K562 (cell line): ENCODE results near the gene CHN2. TPM values are rescaled to one million over a fixed set of nuclear protein-coding genes. Genes with fewer than 3 reads are reported as not detected.

Experiments
- ATAC-seq: fragments of 200-7000 bp; cut with Tn5 transposase; 3 replicates; pipeline ENCODE4 v1.9.1; 2020; ENCODE audit warnings: moderate library complexity
- BruUV-seq: library from RNA; stranded (reverse); fragments of 400-500 nt; replicated peaks from 2 replicates; lab custom pipeline; 2021; lab: Mats Ljungman, UMichigan
- CTCF ChIA-PET: fragments of 300-600 bp; formaldehyde crosslinking; extraction: SDS; loops from one replicate; lab custom pipeline; 2021; ENCODE audit warnings: low intra/inter-chr PET ratio; lab: Yijun Ruan, JAX
- POLR2A ChIA-PET: fragments of 300-600, 350-650 bp; sonication (Branson Sonifier 250); formaldehyde crosslinking; extraction: SDS; loops from one replicate; lab custom pipeline; 2021; ENCODE audit warnings: antibody characterized with exemption, inconsistent platforms; lab: Yijun Ruan, JAX
- DNase-seq, 4 experiments: peaks; one replicate each; pipeline versions ENCODE4 v3.0.0 to v3.0.0-alpha.2; 2011 to 2018; ENCODE audit warnings: low spot score in 3 of 4, mixed read lengths in 3 of 4; ENCODE audit errors: extremely low read depth in 1 of 4
- FAIRE-seq: peaks from 2 replicates; lab custom pipeline; 2011; peaks lifted over from hg19 to GRCh38; lab: Jason Lieb, UNC
- H2AFZ ChIP-seq: 2 replicates; pipeline ENCODE4 v1.6.0; 2011; ENCODE audit warnings: low read depth, low read length, control low read depth, inconsistent platforms
- H3K27ac ChIP-seq: fragments of 200-600 bp; 3 replicates; pipeline ENCODE4 v1.8.0; 2011; ENCODE audit warnings: low read depth, mild to moderate bottlenecking, control low read depth, inconsistent platforms, low read length, moderate library complexity, mixed read lengths; ENCODE audit errors: extremely low read depth
- H3K27me3 ChIP-seq, 2 experiments: fragments of 300-600 bp in 1 of 2; 2 replicates in 1 of 2; 3 replicates in 1 of 2; pipeline versions ENCODE4 v1.6.0 to v1.8.0; 2011; ENCODE audit warnings: inconsistent platforms in 2 of 2, low read length in 2 of 2, mild to moderate bottlenecking in 1 of 2, mixed read lengths in 1 of 2, moderate library complexity in 1 of 2; ENCODE audit not compliant: control insufficient read depth in 2 of 2, insufficient read depth in 2 of 2
- H3K36me3 ChIP-seq: fragments of 300-600 bp; 3 replicates; pipeline ENCODE4 v1.8.0; 2011; ENCODE audit warnings: mild to moderate bottlenecking, low read length, inconsistent platforms; ENCODE audit not compliant: control insufficient read depth, insufficient read depth
- H3K4me1 ChIP-seq, 2 experiments: fragments of 200-600 bp in 1 of 2; replicated peaks in 1 of 2; 2 replicates in 1 of 2; 3 replicates in 1 of 2; pipeline versions ENCODE4 v1.5.1 to v1.8.0; 2011; ENCODE audit warnings: inconsistent platforms in 2 of 2, low read length in 2 of 2, mild to moderate bottlenecking in 1 of 2, mixed read lengths in 1 of 2, moderate library complexity in 1 of 2; ENCODE audit not compliant: control insufficient read depth in 2 of 2, insufficient read depth in 2 of 2
- H3K4me2 ChIP-seq: 2 replicates; pipeline ENCODE4 v1.6.1; 2011; ENCODE audit warnings: low read length, control low read depth, inconsistent platforms, mixed read lengths; ENCODE audit not compliant: insufficient read depth
- H3K4me3 ChIP-seq: fragments of 200-600 bp; sonication (generic), shearing (Covaris generic); 2 replicates; pipeline ENCODE4 v1.5.1; 2016; ENCODE audit warnings: control low read depth, inconsistent platforms
- H3K79me2 ChIP-seq: fragments of 200-600 bp; 3 replicates; pipeline ENCODE4 v1.8.0; 2011; ENCODE audit warnings: low read length, inconsistent platforms; ENCODE audit not compliant: control insufficient read depth, insufficient read depth
- H3K9ac ChIP-seq, 2 experiments: 2 replicates each; pipeline versions ENCODE4 v1.6.0 to v1.6.1; 2011; ENCODE audit warnings: low read depth in 2 of 2, low read length in 2 of 2, control low read depth in 1 of 2, inconsistent platforms in 1 of 2, mild to moderate bottlenecking in 1 of 2, mixed read lengths in 1 of 2; ENCODE audit not compliant: insufficient read depth in 1 of 2
- H3K9me1 ChIP-seq: one replicate; pipeline ENCODE4 v1.6.0; 2011; ENCODE audit warnings: inconsistent platforms, mild to moderate bottlenecking, low read length, moderate library complexity; ENCODE audit not compliant: control insufficient read depth, insufficient read depth
- H3K9me3 ChIP-seq: replicated peaks from 2 replicates; pipeline ENCODE4 v1.5.1; 2011; ENCODE audit warnings: low read depth, low read length, inconsistent platforms; ENCODE audit not compliant: control insufficient read depth, insufficient read depth
- H4K20me1 ChIP-seq: replicated peaks from 2 replicates; pipeline ENCODE4 v1.6.1; 2011; ENCODE audit warnings: low read length, inconsistent platforms, mixed read lengths; ENCODE audit not compliant: control insufficient read depth, insufficient read depth
- BRD4 ChIP-seq: fragments of 200-600 bp; sonication (generic); IDR thresholded peaks from 2 replicates; pipeline ENCODE4 v1.6.1; 2017; ENCODE audit warnings: inconsistent platforms
- CAMTA2 ChIP-seq: fragments of 250-450 bp; sonication (Bioruptor Pico); conservative IDR thresholded peaks from 2 replicates; pipeline ENCODE4 v1.5.1; 2022
- EHMT2 ChIP-seq: fragments of 450-650 bp; IDR thresholded peaks from 2 replicates; pipeline ENCODE4 v1.6.1; 2018; ENCODE audit warnings: antibody characterized with exemption
- ILF3 ChIP-seq: fragments of 450-650 bp; IDR thresholded peaks from 2 replicates; pipeline ENCODE4 v1.6.1; 2018; ENCODE audit warnings: antibody characterized with exemption, mild to moderate bottlenecking, moderate library complexity, borderline replicate concordance
- LCOR ChIP-seq: sonication (generic); formaldehyde crosslinking; IDR thresholded peaks from 2 replicates; pipeline ENCODE4 v1.8.0; 2022; ENCODE audit warnings: mild to moderate bottlenecking, missing genetic modification reagents
- MAFF ChIP-seq: IDR thresholded peaks from 2 replicates; pipeline ENCODE4 v1.6.1; 2012; ENCODE audit warnings: low read length, improper control_type of control experiment
- NEUROD1 ChIP-seq: fragments of 150-350 bp; IDR thresholded peaks from 2 replicates; pipeline ENCODE4 v1.6.1; 2014; ENCODE audit warnings: borderline replicate concordance, low read length, low read depth; ENCODE audit not compliant: partially characterized antibody
- POLR2G ChIP-seq: fragments of 200-400 bp; formaldehyde crosslinking; IDR thresholded peaks from 2 replicates; pipeline ENCODE4 v1.6.1; 2017; ENCODE audit warnings: low read depth, mild to moderate bottlenecking, antibody characterized with exemption, low read length, moderate library complexity
- PURB ChIP-seq: sonication (generic); formaldehyde crosslinking; IDR thresholded peaks from 2 replicates; pipeline ENCODE4 v1.9.0; 2021; ENCODE audit warnings: low read depth, mild to moderate bottlenecking, missing genetic modification reagents
- TOE1 ChIP-seq, 2 experiments: fragments of 450-650 bp in 1 of 2; sonication (generic) in 1 of 2; formaldehyde crosslinking in 1 of 2; IDR thresholded peaks; 2 replicates each; pipeline versions ENCODE4 v1.7.1 to v1.8.0; 2016 to 2022; ENCODE audit warnings: borderline replicate concordance in 2 of 2, mild to moderate bottlenecking in 2 of 2, antibody characterized with exemption in 1 of 2, inconsistent platforms in 1 of 2, low read depth in 1 of 2, missing genetic modification reagents in 1 of 2, moderate library complexity in 1 of 2
- ZNF507 ChIP-seq: conservative IDR thresholded peaks from 2 replicates; pipeline ENCODE4 v1.6.1; 2017; ENCODE audit warnings: missing genetic modification characterization, missing compliant biosample characterization
- WGBS: fragments of 100-300 bp; shearing (Covaris generic); methylation state at CpG from one replicate; pipeline ENCODE4 v1.1.6; 2016; ENCODE audit warnings: low coverage, mixed read lengths; ENCODE audit not compliant: insufficient coverage; ENCODE audit errors: missing lambda C conversion rate; 5-methylcytosine and 5-hydroxymethylcytosine counted together
- in situ Hi-C: fragments of 300-500 bp; cut with MboI; formaldehyde crosslinking; loops from 4 replicates; pipeline ENCODE4 v1.15.0; 2018; ENCODE audit warnings: inconsistent platforms, mixed read lengths
- intact Hi-C: fragments of 100-400 bp; cut with micrococcal nuclease; formaldehyde crosslinking; loops from 2 replicates; pipeline ENCODE4 v1.14.2; 2022
- polyA plus RNA-seq, 8 experiments: library from polyadenylated mRNA; depleted of rRNA in 4 of 8; stranded (reverse) in 5 of 8; unstranded in 3 of 8; fragments of >200 nt; fragmentation: Nextera tagmentation in 2 of 8; fragmentation: Illumina TruSeq in 1 of 8; extraction: Ambion mirVana in 2 of 8; extraction: Trizol in 1 of 8; gene quantifications; 2 replicates each; pipeline versions ENCODE4 v1.2.1 to v1.2.3, GENCODE V29; 2011 to 2014; ENCODE audit warnings: inconsistent platforms in 1 of 8, missing spikeins in 1 of 8
- total RNA-seq, 7 experiments: library from RNA; depleted of rRNA in 6 of 7; stranded (reverse); fragments of >200 nt in 6 of 7; fragmentation: Illumina TruSeq in 2 of 7; extraction: Trizol in 2 of 7; gene quantifications; 2 replicates each; pipeline versions ENCODE4 v1.2.1 to v1.2.3, GENCODE V29; 2011 to 2021; ENCODE audit warnings: low replicate concordance in 1 of 7
- TF ChIP-seq, protein P1 (sequence below): sonication (generic); formaldehyde crosslinking; IDR thresholded peaks from 2 replicates; pipeline ENCODE4 v1.4.0; 2020; ENCODE audit warnings: mild to moderate bottlenecking, missing genetic modification reagents
- TF ChIP-seq, protein P2 (sequence below): fragments of 250-450 bp; sonication (Bioruptor Pico); IDR thresholded peaks from 2 replicates; pipeline ENCODE4 v1.4.0; 2020; ENCODE audit warnings: borderline replicate concordance

Gene CHN2
- total and polyA plus RNA-seq, 9 of the 15 experiments (the other 6 are each of a cell fraction or from before 2014, with no cell fraction given), result 0.12 to 2.1 (median 0.31) TPM; not detected in 1

DNA sequence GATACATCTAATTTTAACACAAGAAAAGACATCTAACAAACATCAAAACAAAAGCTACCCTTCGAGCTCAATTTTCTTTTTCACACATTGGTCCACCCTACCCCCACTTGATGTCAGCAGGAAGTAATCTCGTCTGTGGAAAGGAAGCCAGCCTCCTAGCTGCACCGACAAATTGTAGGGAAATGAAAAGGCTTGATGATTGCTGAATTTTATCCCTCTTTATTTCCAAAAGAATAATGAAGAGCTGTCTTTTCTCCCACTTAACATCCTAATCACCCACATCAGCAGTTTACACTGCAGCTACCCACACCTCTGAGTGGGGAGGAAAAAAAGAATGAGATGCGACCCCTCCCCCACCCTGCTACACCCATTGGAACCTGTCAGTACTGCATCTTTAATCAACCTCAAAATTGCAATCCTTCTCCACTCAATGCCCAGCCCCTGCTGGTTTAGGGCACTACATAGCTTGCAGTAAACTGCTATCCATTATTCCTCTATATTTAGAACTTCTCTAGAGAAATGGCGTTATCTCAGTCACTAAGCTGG lies 37.6 kb upstream of the CHN2 start:
- no peaks in the 10 kb centered on the region for H3K79me2 ChIP-seq
- H3K4me2 ChIP-seq, result no peak overlapping the region
- ATAC-seq (no peak), DNase-seq (no peak), FAIRE-seq (no peak)
- TF ChIP-seq ZNF507 (tag) (no peak), CAMTA2 (CRISPR knock-in tag) (no peak), NEUROD1 (no peak), MAFF (no peak), ILF3 (no peak), LCOR (CRISPR knock-in tag) (no peak), TOE1 (IDR thresholded peaks at IDR 0.05; ENCODE audit: borderline replicate concordance) (no peak), TOE1 (CRISPR knock-in tag; IDR thresholded peaks at IDR 0.05; ENCODE audit: borderline replicate concordance, low read depth) (no peak), BRD4 (no peak), EHMT2 (no peak), POLR2G (no peak), PURB (CRISPR knock-in tag) (no peak)
- TF ChIP-seq, protein P1, sequence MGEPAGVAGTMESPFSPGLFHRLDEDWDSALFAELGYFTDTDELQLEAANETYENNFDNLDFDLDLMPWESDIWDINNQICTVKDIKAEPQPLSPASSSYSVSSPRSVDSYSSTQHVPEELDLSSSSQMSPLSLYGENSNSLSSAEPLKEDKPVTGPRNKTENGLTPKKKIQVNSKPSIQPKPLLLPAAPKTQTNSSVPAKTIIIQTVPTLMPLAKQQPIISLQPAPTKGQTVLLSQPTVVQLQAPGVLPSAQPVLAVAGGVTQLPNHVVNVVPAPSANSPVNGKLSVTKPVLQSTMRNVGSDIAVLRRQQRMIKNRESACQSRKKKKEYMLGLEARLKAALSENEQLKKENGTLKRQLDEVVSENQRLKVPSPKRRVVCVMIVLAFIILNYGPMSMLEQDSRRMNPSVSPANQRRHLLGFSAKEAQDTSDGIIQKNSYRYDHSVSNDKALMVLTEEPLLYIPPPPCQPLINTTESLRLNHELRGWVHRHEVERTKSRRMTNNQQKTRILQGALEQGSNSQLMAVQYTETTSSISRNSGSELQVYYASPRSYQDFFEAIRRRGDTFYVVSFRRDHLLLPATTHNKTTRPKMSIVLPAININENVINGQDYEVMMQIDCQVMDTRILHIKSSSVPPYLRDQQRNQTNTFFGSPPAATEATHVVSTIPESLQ (CRISPR knock-in tag), result no peak
- TF ChIP-seq, protein P2, sequence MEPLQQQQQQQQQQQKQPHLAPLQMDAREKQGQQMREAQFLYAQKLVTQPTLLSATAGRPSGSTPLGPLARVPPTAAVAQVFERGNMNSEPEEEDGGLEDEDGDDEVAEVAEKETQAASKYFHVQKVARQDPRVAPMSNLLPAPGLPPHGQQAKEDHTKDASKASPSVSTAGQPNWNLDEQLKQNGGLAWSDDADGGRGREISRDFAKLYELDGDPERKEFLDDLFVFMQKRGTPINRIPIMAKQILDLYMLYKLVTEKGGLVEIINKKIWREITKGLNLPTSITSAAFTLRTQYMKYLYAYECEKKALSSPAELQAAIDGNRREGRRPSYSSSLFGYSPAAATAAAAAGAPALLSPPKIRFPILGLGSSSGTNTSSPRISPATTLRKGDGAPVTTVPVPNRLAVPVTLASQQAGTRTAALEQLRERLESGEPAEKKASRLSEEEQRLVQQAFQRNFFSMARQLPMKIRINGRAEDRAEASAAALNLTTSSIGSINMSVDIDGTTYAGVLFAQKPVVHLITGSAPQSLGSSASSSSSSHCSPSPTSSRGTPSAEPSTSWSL (CRISPR knock-in tag), result no peak
- ChIA-PET CTCF (no interaction called here), POLR2A (interaction anchor here (1.5 kb wide), 1 partner anchor 9 kb away, joined by 4 read pairs; no protein-coding TSS in a partner anchor)
- WGBS, result 0% methylated on average over 5 of the region's 5 CpGs
- no peak overlapping the region for H2AFZ ChIP-seq
- intact Hi-C loops (no loop called here), in situ Hi-C loops (no loop called here)
- no peak overlapping the region for H3K9ac ChIP-seq
- H3K36me3 ChIP-seq, result no peaks in the 10 kb centered on the region
- H4K20me1 ChIP-seq, result no peaks in the 10 kb centered on the region
- no peaks in the 10 kb centered on the region for H3K27me3 ChIP-seq
- BruUV-seq, result no TSS peak
- no peak overlapping the region for H3K4me3 ChIP-seq
- no peak overlapping the region for H3K27ac ChIP-seq
- H3K4me1 ChIP-seq, result no peaks in the 10 kb centered on the region
- no peaks in the 10 kb centered on the region for H3K9me1 ChIP-seq
- no peaks in the 10 kb centered on the region for H3K9me3 ChIP-seq
